HG03064 (cell line): ENCODE measurements around the gene C16orf74.

Experiments
- ATAC-seq: cut with Tn5 transposase; IDR thresholded peaks from one replicate; pipeline ENCODE4 v1.9.1; 2021; ENCODE audit warnings: low read depth; ENCODE audit not compliant: unreplicated experiment

C16orf74 gene

GRCh38 chr16:85678016-85678415 is 72.9 kb downstream of the C16orf74 start:
- no peak for ATAC-seq

- no peak for ATAC-seq
Measured at GRCh38 chr16:85677383-85677967, 73.4 kb downstream of the C16orf74 start.

- ATAC-seq, result no peak
Measured at GRCh38 chr16:85676466-85676865, 74.4 kb downstream of the C16orf74 start.

- ATAC-seq, result no peak
Measured at GRCh38 chr16:85675251-85675874, 75.5 kb downstream of the C16orf74 start.

- ATAC-seq, result no peak
Measured at GRCh38 chr16:85674828-85675227, 76.1 kb downstream of the C16orf74 start.

- no peak for ATAC-seq
Measured at GRCh38 chr16:85674418-85674755, 76.5 kb downstream of the C16orf74 start.

GRCh38 chr16:85673529-85674417 is 77.1 kb downstream of the C16orf74 start:
- ATAC-seq, result no peak

- no peak for ATAC-seq
Measured at GRCh38 chr16:85670840-85671239, 80.1 kb downstream of the C16orf74 start.

- no peak for ATAC-seq
Measured at GRCh38 chr16:85668676-85669424, 82.0 kb downstream of the C16orf74 start.

- no peak for ATAC-seq
Measured at GRCh38 chr16:85667841-85668413, 83.0 kb downstream of the C16orf74 start.

- ATAC-seq, result no peak
Measured at GRCh38 chr16:85667261-85667660, 83.6 kb downstream of the C16orf74 start.

- ATAC-seq, result no peak
Measured at GRCh38 chr16:85665929-85666328, 85.0 kb downstream of the C16orf74 start.

GRCh38 chr16:85665373-85665740 is 85.5 kb downstream of the C16orf74 start:
- no peak for ATAC-seq

- no peak for ATAC-seq
Measured at GRCh38 chr16:85664580-85665372, 86.1 kb downstream of the C16orf74 start.

- ATAC-seq, result no peak
Measured at GRCh38 chr16:85663891-85664321, 87.0 kb downstream of the C16orf74 start.

GRCh38 chr16:85662976-85663830 is 87.7 kb downstream of the C16orf74 start:
- ATAC-seq, result no peak

- no peak for ATAC-seq
Measured at GRCh38 chr16:85662482-85662812, 88.4 kb downstream of the C16orf74 start.

GRCh38 chr16:85661740-85662481 is 89.0 kb downstream of the C16orf74 start:
- ATAC-seq, result no peak
